ENCODE results near the gene PSAPL1.

DNA sequence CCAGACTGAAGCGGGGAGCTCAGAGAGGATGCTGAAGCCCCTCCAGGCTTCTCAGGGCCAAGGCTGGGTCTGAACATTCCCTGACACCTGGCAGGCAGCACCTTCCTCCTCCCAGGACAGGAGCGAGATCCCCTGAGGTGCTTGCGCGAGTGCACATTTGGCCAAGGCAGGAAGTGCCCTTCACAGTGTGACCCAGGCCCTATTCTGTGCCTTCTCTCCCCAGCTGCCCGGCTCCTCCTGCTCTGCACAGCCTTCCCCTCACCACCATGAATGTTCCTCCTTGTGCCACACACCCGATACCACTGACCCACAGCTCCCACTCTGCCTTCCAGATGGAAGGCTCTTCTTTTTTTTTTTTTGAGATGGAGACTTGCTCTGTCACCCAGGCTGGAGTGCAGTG is 17.1 kb upstream of the PSAPL1 start:
- no peak for TF ChIP-seq EZH2 (IDR thresholded peaks at IDR 0.05)
- TF ChIP-seq POLR2AphosphoS5 (IDR thresholded peaks at IDR 0.05; ENCODE audit: borderline replicate concordance, low read depth, low read length), result no peak
